NCI-H2081 treated with DMSO at 0.1 percent for 48 hours (cell line): ENCODE measurements around the gene REXO1.

Experiments used
- DNase-seq: peaks from one replicate; lab custom pipeline; 2025; lab: John Stamatoyannopoulos, UW

Gene REXO1

GRCh38 chr19:1860821-1861598 is 12.7 kb upstream of the REXO1 start:
- DNase-seq = no peak

- no peak for DNase-seq
These were observed 11.9 kb upstream of the REXO1 start for GRCh38 chr19:1860042-1860775.

GRCh38 chr19:1859331-1859781 is 11.1 kb upstream of the REXO1 start:
- DNase-seq = no peak

GRCh38 chr19:1858412-1859081 is 10.3 kb upstream of the REXO1 start:
- DNase-seq = no peak

- no peak for DNase-seq
These were observed 9.5 kb upstream of the REXO1 start for GRCh38 chr19:1857648-1858326.

GRCh38 chr19:1856698-1857603 is 8.7 kb upstream of the REXO1 start:
- no peak for DNase-seq

GRCh38 chr19:1856345-1856697 is 8.0 kb upstream of the REXO1 start:
- DNase-seq = no peak

- no peak for DNase-seq
These were observed 7.6 kb upstream of the REXO1 start for GRCh38 chr19:1855828-1856255.

GRCh38 chr19:1855040-1855827 is 7.0 kb upstream of the REXO1 start:
- no peak for DNase-seq

- no peak for DNase-seq
These were observed 6.3 kb upstream of the REXO1 start for GRCh38 chr19:1854542-1855039.

- no peak for DNase-seq
These were observed 5.8 kb upstream of the REXO1 start for GRCh38 chr19:1854039-1854541.

GRCh38 chr19:1853295-1854038 is 5.2 kb upstream of the REXO1 start:
- no peak for DNase-seq

GRCh38 chr19:1852581-1853128 is 4.4 kb upstream of the REXO1 start:
- no peak for DNase-seq

GRCh38 chr19:1851654-1852580 is 3.6 kb upstream of the REXO1 start:
- no peak for DNase-seq

- no peak for DNase-seq
These were observed 2.7 kb upstream of the REXO1 start for GRCh38 chr19:1850809-1851653.

- no peak for DNase-seq
These were observed 1.7 kb upstream of the REXO1 start for GRCh38 chr19:1849886-1850398.

GRCh38 chr19:1849132-1849474 is 820 bp upstream of the REXO1 start:
- no peak for DNase-seq
